Mesenchymal stem cell (in vitro differentiated cells and primary cell): ENCODE measurements around the gene DNAH10.

ENCODE experiments used
- DNase-seq: peaks from one replicate; pipeline ENCODE4 v3.0.0-alpha.2; 2013
- H2AFZ ChIP-seq: one replicate; pipeline ENCODE4 v1.6.1; 2013; ENCODE audit warnings: low read depth, mild to moderate bottlenecking, control low read depth, inconsistent platforms, low read length, moderate library complexity
- H2AK5ac ChIP-seq: 2 replicates; pipeline ENCODE4 v1.6.1; 2013; ENCODE audit warnings: low read length, moderate library complexity, mild to moderate bottlenecking, inconsistent platforms; ENCODE audit not compliant: severe bottlenecking
- H2BK120ac ChIP-seq: one replicate; pipeline ENCODE4 v1.6.1; 2013; ENCODE audit warnings: low read depth, mild to moderate bottlenecking, inconsistent platforms, low read length, moderate library complexity
- H2BK12ac ChIP-seq, 2 experiments: one replicate each; pipeline ENCODE4 v1.6.1; 2013; ENCODE audit warnings: inconsistent platforms in 2 of 2, low read length in 2 of 2, mild to moderate bottlenecking in 2 of 2, moderate library complexity in 2 of 2, control low read depth in 1 of 2
- H2BK15ac ChIP-seq: one replicate; pipeline ENCODE4 v1.6.1; 2013; ENCODE audit warnings: mild to moderate bottlenecking, low read depth, inconsistent platforms; ENCODE audit not compliant: poor library complexity, severe bottlenecking
- H2BK5ac ChIP-seq: 2 replicates; pipeline ENCODE4 v1.6.1; 2013; ENCODE audit warnings: low read depth, mild to moderate bottlenecking, low read length, control low read depth, inconsistent platforms; ENCODE audit not compliant: poor library complexity, severe bottlenecking
- H3K14ac ChIP-seq, 2 experiments: one replicate each; pipeline ENCODE4 v1.6.1; 2013; ENCODE audit warnings: inconsistent platforms in 2 of 2, low read length in 2 of 2, control low read depth in 1 of 2, mild to moderate bottlenecking in 1 of 2, moderate library complexity in 1 of 2
- H3K18ac ChIP-seq, 2 experiments: one replicate each; pipeline ENCODE4 v1.6.1; 2013; ENCODE audit warnings: inconsistent platforms in 2 of 2, low read length in 2 of 2, control low read depth in 1 of 2, low read depth in 1 of 2, mild to moderate bottlenecking in 1 of 2
- H3K23ac ChIP-seq, 2 experiments: one replicate each; pipeline ENCODE4 v1.6.1; 2013; ENCODE audit warnings: inconsistent platforms in 2 of 2, low read length in 2 of 2, mild to moderate bottlenecking in 2 of 2, moderate library complexity in 2 of 2, control low read depth in 1 of 2
- H3K27ac ChIP-seq: 2 replicates; pipeline ENCODE4 v1.5.1; 2013; ENCODE audit warnings: mild to moderate bottlenecking, moderate library complexity, low read length, control low read depth, inconsistent platforms; ENCODE audit not compliant: poor library complexity, severe bottlenecking
- H3K27me3 ChIP-seq, 2 experiments: 2 replicates each; pipeline versions ENCODE4 v1.6.1 to v1.7.0; 2013; ENCODE audit warnings: low read length in 2 of 2, mild to moderate bottlenecking in 2 of 2, moderate library complexity in 2 of 2, control low read depth in 1 of 2, inconsistent platforms in 1 of 2; ENCODE audit not compliant: control insufficient read depth in 1 of 2, insufficient read depth in 1 of 2
- H3K36me3 ChIP-seq, 2 experiments: 2 replicates each; pipeline versions ENCODE4 v1.6.1 to v1.7.0; 2013; ENCODE audit warnings: low read length in 2 of 2, control low read depth in 1 of 2, inconsistent platforms in 1 of 2, low read depth in 1 of 2, mild to moderate bottlenecking in 1 of 2; ENCODE audit not compliant: insufficient read depth in 2 of 2, control insufficient read depth in 1 of 2
- H3K4ac ChIP-seq, 2 experiments: one replicate each; pipeline ENCODE4 v1.6.1; 2013; ENCODE audit warnings: inconsistent platforms in 2 of 2, low read length in 2 of 2, mild to moderate bottlenecking in 2 of 2, moderate library complexity in 2 of 2, control low read depth in 1 of 2, low read depth in 1 of 2
- H3K4me1 ChIP-seq: 2 replicates; pipeline ENCODE4 v1.6.1; 2013; ENCODE audit warnings: low read depth, low read length, control low read depth; ENCODE audit not compliant: control insufficient read depth, insufficient read depth
- H3K4me2 ChIP-seq: 2 replicates; pipeline ENCODE4 v1.6.1; 2013; ENCODE audit warnings: low read length, mild to moderate bottlenecking, inconsistent platforms; ENCODE audit not compliant: poor library complexity, severe bottlenecking
- H3K4me3 ChIP-seq, 2 experiments: 2 replicates each; pipeline versions ENCODE4 v1.5.1 to v1.7.0; 2013; ENCODE audit warnings: low read length in 2 of 2, mild to moderate bottlenecking in 2 of 2, control low read depth in 1 of 2, low read depth in 1 of 2; ENCODE audit not compliant: insufficient read depth in 1 of 2
- H3K79me1 ChIP-seq: replicated peaks from 2 replicates; pipeline ENCODE4 v1.6.1; 2013; ENCODE audit warnings: mild to moderate bottlenecking, control low read depth, low read length, inconsistent platforms; ENCODE audit not compliant: poor library complexity, severe bottlenecking
- H3K9ac ChIP-seq: 2 replicates; pipeline ENCODE4 v1.7.0; 2013; ENCODE audit warnings: mild to moderate bottlenecking, low read length, moderate library complexity
- H3K9me3 ChIP-seq: 2 replicates; pipeline ENCODE4 v1.7.0; 2013; ENCODE audit warnings: mild to moderate bottlenecking, low read length; ENCODE audit not compliant: control insufficient read depth
- H4K8ac ChIP-seq: one replicate; pipeline ENCODE4 v1.6.1; 2013; ENCODE audit warnings: inconsistent platforms, mild to moderate bottlenecking, low read length, moderate library complexity
- H4K91ac ChIP-seq: one replicate; pipeline ENCODE4 v1.6.1; 2013; ENCODE audit warnings: mild to moderate bottlenecking, low read length, inconsistent platforms
- WGBS: methylation state at CpG from one replicate; pipeline ENCODE4 v1.1.7; 2013; ENCODE audit warnings: mixed read lengths; 5-methylcytosine and 5-hydroxymethylcytosine counted together

Gene DNAH10

GRCh38 chr12:123794027-123794426 is 31.9 kb downstream of the DNAH10 start:
- Histone ChIP-seq H3K4me3 (no peak overlapping the region), H4K8ac (no peak overlapping the region), H3K23ac (no peak overlapping the region), H2BK5ac (no peak overlapping the region), H3K18ac (no peak overlapping the region), H3K27ac (no peak overlapping the region), H3K36me3 (no peaks in the 10 kb centered on the region), H2BK15ac (no peak overlapping the region), H3K4ac (no peak overlapping the region), H3K9ac (no peak overlapping the region), H3K4me2 (no peak overlapping the region), H3K14ac (no peak overlapping the region), H2AFZ (no peak overlapping the region), H3K27me3 (peaks cover 0 to 6% of the 10 kb centered on the region in 2 experiments), H2BK12ac (no peak overlapping the region), H3K9me3 (no peaks in the 10 kb centered on the region), H3K4me1 (no peaks in the 10 kb centered on the region), H2AK5ac (no peak overlapping the region), H3K79me1 (no peaks in the 10 kb centered on the region), H2BK120ac (no peak overlapping the region), H4K91ac (no peak overlapping the region)
- no peak for DNase-seq
- WGBS, result 84% methylated on average over 6 of the region's 7 CpGs

- Histone ChIP-seq H4K8ac (no peak overlapping the region), H3K27ac (no peak overlapping the region), H2AFZ (no peak overlapping the region), H2BK120ac (no peak overlapping the region), H3K18ac (no peak overlapping the region), H3K79me1 (no peaks in the 10 kb centered on the region), H3K4me3 (no peak overlapping the region), H2BK5ac (no peak overlapping the region), H3K14ac (no peak overlapping the region), H3K9ac (no peak overlapping the region), H3K36me3 (no peaks in the 10 kb centered on the region), H4K91ac (no peak overlapping the region), H3K4ac (no peak overlapping the region), H2BK15ac (no peak overlapping the region), H3K4me1 (no peaks in the 10 kb centered on the region), H3K9me3 (no peaks in the 10 kb centered on the region), H3K23ac (no peak overlapping the region), H2AK5ac (no peak overlapping the region), H3K4me2 (no peak overlapping the region), H2BK12ac (no peak overlapping the region), H3K27me3 (peaks cover 3 to 6% of the 10 kb centered on the region in 2 experiments)
- DNase-seq, result no peak
- no CpG with 5 or more reads among the region's 2 CpGs for WGBS
These were observed 36.4 kb downstream of the DNAH10 start for GRCh38 chr12:123798518-123798917.

- 94% methylated on average over 12 of the region's 13 CpGs for WGBS
- no peaks in the 10 kb centered on the region for H3K9me3 ChIP-seq
These were observed 37.1 kb downstream of the DNAH10 start for GRCh38 chr12:123799227-123799626.

GRCh38 chr12:123801573-123802178 is 39.6 kb downstream of the DNAH10 start:
- Histone ChIP-seq H3K4ac (no peak overlapping the region), H2BK12ac (no peak overlapping the region), H3K4me2 (no peak overlapping the region), H3K4me1 (no peaks in the 10 kb centered on the region), H3K18ac (no peak overlapping the region), H3K27me3 (peaks cover 9 to 10% of the 10 kb centered on the region in 2 experiments), H3K23ac (no peak overlapping the region), H3K79me1 (no peaks in the 10 kb centered on the region), H3K4me3 (no peak overlapping the region), H2BK15ac (no peak overlapping the region), H2BK120ac (no peak overlapping the region), H3K14ac (no peak overlapping the region), H4K91ac (no peak overlapping the region), H2AK5ac (no peak overlapping the region), H3K9ac (no peak overlapping the region), H3K36me3 (no peaks in the 10 kb centered on the region), H3K27ac (no peak overlapping the region), H2BK5ac (no peak overlapping the region), H3K9me3 (no peaks in the 10 kb centered on the region), H2AFZ (no peak overlapping the region), H4K8ac (no peak overlapping the region)
- WGBS, result 77% methylated on average over 6 of the region's 8 CpGs
- DNase-seq, result peak; percentile 27

More at GRCh38 chr12:123799227-123799626, 37.1 kb downstream of the DNAH10 start:
- Histone ChIP-seq H3K4me3 (no peak overlapping the region), H3K9ac (no peak overlapping the region), H2BK5ac (no peak overlapping the region), H3K27ac (no peak overlapping the region), H2BK12ac (no peak overlapping the region), H3K14ac (no peak overlapping the region), H3K36me3 (no peaks in the 10 kb centered on the region), H3K4me2 (no peak overlapping the region), H2BK15ac (no peak overlapping the region), H2AK5ac (no peak overlapping the region), H4K91ac (no peak overlapping the region), H3K4me1 (no peaks in the 10 kb centered on the region), H4K8ac (no peak overlapping the region), H3K23ac (peak overlapping the region in 1 of 2 experiments; percentile 14), H3K27me3 (peaks cover 3 to 6% of the 10 kb centered on the region in 2 experiments), H2BK120ac (no peak overlapping the region), H3K79me1 (no peaks in the 10 kb centered on the region), H2AFZ (no peak overlapping the region), H3K18ac (no peak overlapping the region), H3K4ac (no peak overlapping the region)
- DNase-seq, result no peak
